GM10248 (cell line): ENCODE data around the gene GRAMD1B.
"Not testable (repeated sequence)": the region's sequence is repeated elsewhere in the genome, so short reads cannot be mapped to it uniquely, and the experiment has no call there.

Experiments
- CTCF ChIA-PET: fragments of 300-600 bp; sonication (Branson Sonifier 250); formaldehyde crosslinking; extraction: SDS; loops from one replicate; lab custom pipeline; 2021; ENCODE audit warnings: antibody characterized with exemption; lab: Yijun Ruan, JAX
- POLR2A ChIA-PET: fragments of 350-650 bp; sonication (Branson Sonifier 250); formaldehyde crosslinking; extraction: SDS; loops from one replicate; lab custom pipeline; 2020; ENCODE audit warnings: antibody characterized with exemption; lab: Yijun Ruan, JAX
- DNase-seq: peaks from one replicate; pipeline ENCODE4 v3.0.0; 2012; ENCODE audit errors: extremely low spot score
- CTCF ChIP-seq: IDR thresholded peaks from 2 replicates; pipeline ENCODE4 v1.5.1; 2012; ENCODE audit warnings: mild to moderate bottlenecking, low read depth; ENCODE audit errors: extremely low read depth, missing control alignments, control extremely low read depth

GRAMD1B gene

DNA sequence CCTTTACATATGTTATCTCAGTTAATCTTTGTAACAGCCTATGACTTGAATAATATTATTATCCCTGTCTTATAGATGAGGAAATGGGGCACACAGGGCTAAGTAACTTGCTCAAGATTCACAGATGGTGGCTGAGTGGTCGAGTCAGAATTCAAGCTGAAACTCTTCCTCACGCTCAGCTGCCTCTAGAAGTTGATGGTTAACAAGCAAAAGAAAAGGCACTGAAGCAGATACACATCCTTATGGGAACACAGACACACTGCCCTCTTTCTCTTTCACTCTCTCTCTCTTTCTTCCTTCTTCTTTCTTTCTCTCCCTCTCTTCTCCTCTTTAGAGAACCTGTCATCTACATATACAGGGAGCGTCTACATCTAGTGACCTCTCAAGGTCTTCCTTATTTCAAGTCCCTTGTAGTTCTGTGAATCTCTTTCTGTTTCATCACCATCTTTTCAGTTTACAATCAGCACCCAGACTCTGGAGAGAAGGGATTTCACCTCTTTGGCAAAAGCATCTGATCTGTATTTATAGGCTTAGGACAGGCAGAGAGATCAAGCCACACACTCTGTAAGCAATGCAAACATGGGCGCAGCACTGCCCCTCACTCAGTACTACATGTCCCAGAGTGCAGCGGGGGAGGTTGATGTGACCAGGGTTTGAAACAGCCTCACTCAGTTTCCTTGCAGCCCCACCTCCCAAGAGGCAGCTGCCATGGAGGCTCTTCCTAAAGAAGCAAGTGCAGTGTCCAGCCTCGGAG, 75.7 kb downstream of the GRAMD1B start:
- DNase-seq: no peak
- ChIA-PET CTCF (interaction anchor here (0.7 to 1.4 kb wide), 3 partner anchors 15 to 34 kb away, joined by 3 read pairs; no protein-coding TSS in a partner anchor), POLR2A (no interaction called here)
- TF ChIP-seq CTCF: no peak

- ChIA-PET CTCF (no interaction called here), POLR2A (no interaction called here)
- no peak for DNase-seq
- no peak for TF ChIP-seq CTCF
These were observed 77.0 kb downstream of the GRAMD1B start for GRCh38 chr11:123507043-123507442.

- ChIA-PET CTCF (interaction anchor here (0.7 to 4.7 kb wide), 17 partner anchors 7 to 249 kb away, joined by 3 to 47 read pairs (median 7); no protein-coding TSS in a partner anchor), POLR2A (no interaction called here)
- TF ChIP-seq CTCF: no peak
- no peak for DNase-seq
These were observed 79.9 kb downstream of the GRAMD1B start for GRCh38 chr11:123509737-123510578.

GRCh38 chr11:123510579-123510905, 80.5 kb downstream of the GRAMD1B start:
- no peak for TF ChIP-seq CTCF
- ChIA-PET CTCF (interaction anchor here (0.7 to 4.7 kb wide), 19 partner anchors 8 to 249 kb away, joined by 3 to 47 read pairs (median 6); no protein-coding TSS in a partner anchor), POLR2A (no interaction called here)
- DNase-seq: no peak

DNA sequence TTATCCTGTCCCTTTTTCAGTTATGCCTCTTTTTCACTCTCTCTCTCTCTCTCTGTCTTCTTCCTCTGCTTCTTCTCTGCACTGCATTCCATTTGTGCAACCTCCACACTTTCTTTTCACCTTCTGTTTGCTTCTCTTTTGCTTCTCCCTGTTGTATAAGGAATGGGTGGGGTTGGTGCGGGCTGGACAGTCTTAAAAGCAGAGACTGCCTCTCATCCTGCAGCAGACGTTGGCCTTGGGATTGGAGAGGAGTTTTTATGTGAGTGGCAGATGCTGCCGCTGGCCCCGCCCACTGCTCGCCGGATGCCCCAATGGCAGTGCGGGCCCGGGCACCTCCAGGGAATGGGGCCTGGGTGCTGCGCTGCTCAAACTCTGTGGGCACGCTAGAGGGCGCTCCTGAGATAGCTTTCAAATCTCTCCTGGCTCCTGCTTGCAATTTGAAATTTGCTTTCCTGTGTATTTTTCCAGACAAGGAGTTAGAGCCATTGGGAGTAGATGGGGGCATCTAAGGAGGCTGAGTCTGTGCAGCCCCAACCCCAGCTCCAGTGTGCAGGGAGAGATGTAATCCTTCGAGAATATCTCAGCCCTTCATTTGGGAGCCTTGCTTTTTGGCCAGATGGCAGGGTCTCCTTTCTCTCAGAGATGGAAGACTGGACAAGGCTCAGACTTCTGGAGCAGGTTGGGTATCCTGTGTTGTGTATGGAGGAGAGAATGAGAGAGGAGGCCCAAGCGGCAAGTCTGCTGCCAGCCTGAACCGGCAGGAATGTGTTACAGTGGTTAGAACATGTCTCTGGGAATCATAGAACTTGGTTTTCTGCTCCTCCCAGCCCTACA, 81.2 kb downstream of the GRAMD1B start:
- peak; percentile 83 for TF ChIP-seq CTCF
- ChIA-PET POLR2A (interaction anchor here (0.7 kb wide), 1 partner anchor 18 kb away, joined by 3 read pairs; no protein-coding TSS in a partner anchor), CTCF (interaction anchor here (0.6 to 4.7 kb wide), 33 partner anchors 9 to 250 kb away, joined by 3 to 47 read pairs (median 5); no protein-coding TSS in a partner anchor)
- DNase-seq: peak; percentile 79

GRCh38 chr11:123513309-123513708, 83.2 kb downstream of the GRAMD1B start:
- POLR2A ChIA-PET, DNase-seq: not testable (repeated sequence)
- CTCF ChIA-PET: interaction anchor here (0.6 to 4.7 kb wide), 10 partner anchors 9 to 208 kb away, joined by 3 to 28 read pairs (median 4); no protein-coding TSS in a partner anchor
